AML-193 (cell line): Measurements from ENCODE around the gene SETD5.

Experiments
- DNase-seq, 2 experiments: peaks; one replicate each; lab custom pipeline; 2025; lab: John Stamatoyannopoulos, UW

Gene SETD5

DNA sequence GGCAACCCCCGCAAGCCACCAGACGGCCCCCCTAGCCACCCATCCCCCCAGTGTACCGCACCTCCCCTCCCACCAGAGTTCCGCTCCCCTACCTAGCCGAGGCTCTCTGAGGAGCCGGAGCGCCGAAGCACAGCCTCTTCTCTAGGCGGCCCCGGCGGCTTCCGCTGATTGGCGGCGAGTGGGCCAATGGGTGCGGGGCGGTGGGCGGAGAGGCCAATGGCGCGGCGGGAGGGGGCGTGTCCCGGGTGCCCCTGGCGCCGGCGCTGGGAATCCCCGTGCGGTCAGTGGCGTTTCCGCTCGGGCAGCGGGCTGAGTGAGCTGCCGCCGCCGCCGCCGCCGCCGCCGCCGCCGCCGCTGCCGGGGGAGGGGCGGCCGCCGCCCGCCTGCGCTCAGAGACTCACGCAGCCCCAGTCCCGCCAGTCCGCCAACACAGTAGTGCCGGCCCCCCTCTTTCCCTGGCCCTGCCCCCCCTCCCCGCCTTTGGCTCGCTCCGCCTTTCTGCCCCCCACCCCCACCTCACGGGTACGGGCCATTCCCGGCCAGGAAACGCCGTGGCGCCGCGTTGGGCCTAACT is at the start of gene SETD5:
Gene SETD5, plus strand, starts transcription at position 284 of the 574 bp plus-strand sequence. CDS start 31,324 bp downstream, outside the sequence.
- peak; percentile 95 to 96 for DNase-seq

GRCh38 chr3:9347887-9348286 is 49.5 kb upstream of the SETD5 start:
- no peak for DNase-seq

GRCh38 chr3:9349321-9350117 is 47.9 kb upstream of the SETD5 start:
- DNase-seq: no peak

GRCh38 chr3:9351709-9352126 is 45.7 kb upstream of the SETD5 start:
- DNase-seq: no peak

DNA sequence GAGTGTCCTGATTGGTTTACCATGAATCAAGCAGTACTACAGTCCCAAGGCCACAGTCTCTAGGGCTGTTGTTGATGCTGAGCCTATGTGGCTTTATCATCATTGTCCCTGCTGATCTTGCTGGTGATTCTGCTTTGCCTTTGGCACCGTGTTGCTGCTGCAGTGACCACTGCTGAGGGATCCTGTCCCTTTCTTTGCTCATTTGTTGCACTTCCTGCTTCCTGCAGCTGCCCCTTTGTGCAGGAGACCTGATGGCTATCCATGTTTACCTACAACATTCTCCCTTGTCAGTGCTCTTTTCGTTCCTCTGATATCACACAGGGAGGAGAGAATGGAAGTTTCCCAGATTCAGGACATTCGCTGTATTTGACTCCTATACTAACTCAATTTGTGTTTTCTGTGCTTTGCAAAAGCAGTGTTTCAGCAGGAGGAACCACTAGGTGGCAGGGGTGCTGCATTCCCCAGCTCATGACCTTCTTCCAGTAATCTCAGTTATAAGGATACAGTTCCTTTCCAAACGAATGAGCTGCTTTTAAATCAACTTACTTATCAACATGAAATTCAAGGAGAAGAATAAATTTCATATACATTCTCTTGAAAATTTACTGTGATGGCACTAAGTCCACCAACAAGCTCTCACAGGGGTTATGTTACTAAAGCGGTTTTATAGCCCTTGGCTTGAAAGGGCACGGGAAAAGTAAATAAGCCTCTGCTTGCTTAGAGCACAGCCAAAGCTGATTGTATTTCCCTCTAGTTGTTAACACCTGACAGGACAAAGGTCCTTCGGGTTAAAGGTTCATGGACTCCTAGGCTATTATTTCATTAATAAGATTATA is 44.3 kb upstream of the SETD5 start:
- DNase-seq: peak; percentile 84 to 90

- no peak for DNase-seq
Observed at GRCh38 chr3:9361691-9362388, 35.6 kb upstream of the SETD5 start.

- peak; percentile 96 to 98 for DNase-seq
Observed at GRCh38 chr3:9362731-9363530, 34.5 kb upstream of the SETD5 start, which contains the start of gene THUMPD3. Gene THUMPD3, plus strand, starts transcription at chr3:9363054. Its CDS starts 2,015 bp downstream, at chr3:9365069.

DNA sequence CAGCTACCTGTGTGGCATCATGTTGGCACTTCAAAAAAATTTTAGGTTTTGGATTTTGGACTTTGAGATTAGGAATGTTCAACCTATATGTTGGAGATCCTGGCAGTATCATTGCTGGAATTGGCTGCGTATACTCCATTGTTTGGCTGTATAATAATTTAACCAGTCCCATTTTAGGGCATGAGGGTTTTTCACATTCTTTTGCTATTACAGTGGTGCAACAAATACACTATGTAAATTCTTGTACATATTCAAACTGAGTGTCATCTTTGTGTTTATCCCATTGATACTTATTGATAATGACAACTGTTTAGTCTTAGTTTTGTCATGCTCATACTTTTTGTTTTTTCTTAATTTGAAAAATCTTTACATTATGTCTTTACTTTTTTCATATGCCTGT is 27.9 kb upstream of the SETD5 start:
- DNase-seq: no peak

GRCh38 chr3:9373465-9373864 is 23.9 kb upstream of the SETD5 start:
- DNase-seq: peak; percentile 28 to 35

DNA sequence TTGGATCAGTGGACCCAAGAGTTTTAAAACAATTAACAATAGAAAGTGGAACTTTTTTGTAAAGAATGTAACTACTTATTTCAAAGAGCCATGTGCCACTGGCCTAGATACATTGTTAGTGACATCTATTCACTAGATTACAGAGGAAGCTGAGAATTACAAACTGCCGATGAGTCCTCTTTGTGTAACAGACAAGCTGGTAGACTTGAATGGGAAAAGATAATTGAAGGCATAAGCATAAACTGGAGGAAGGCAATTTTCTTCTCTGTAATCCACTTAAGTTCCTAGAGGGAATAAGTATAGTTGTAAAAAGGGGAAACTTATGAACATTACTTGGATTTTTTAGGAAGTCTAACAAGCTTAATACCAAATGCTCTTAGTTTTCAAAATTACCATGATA is 19.4 kb upstream of the SETD5 start:
- no peak for DNase-seq

- DNase-seq: no peak
Observed at GRCh38 chr3:9379327-9379726, 18.1 kb upstream of the SETD5 start.

- no peak for DNase-seq
Observed at GRCh38 chr3:9380014-9380413, 17.4 kb upstream of the SETD5 start.

- no peak for DNase-seq
Observed at GRCh38 chr3:9384141-9384828, 13.1 kb upstream of the SETD5 start.

DNA sequence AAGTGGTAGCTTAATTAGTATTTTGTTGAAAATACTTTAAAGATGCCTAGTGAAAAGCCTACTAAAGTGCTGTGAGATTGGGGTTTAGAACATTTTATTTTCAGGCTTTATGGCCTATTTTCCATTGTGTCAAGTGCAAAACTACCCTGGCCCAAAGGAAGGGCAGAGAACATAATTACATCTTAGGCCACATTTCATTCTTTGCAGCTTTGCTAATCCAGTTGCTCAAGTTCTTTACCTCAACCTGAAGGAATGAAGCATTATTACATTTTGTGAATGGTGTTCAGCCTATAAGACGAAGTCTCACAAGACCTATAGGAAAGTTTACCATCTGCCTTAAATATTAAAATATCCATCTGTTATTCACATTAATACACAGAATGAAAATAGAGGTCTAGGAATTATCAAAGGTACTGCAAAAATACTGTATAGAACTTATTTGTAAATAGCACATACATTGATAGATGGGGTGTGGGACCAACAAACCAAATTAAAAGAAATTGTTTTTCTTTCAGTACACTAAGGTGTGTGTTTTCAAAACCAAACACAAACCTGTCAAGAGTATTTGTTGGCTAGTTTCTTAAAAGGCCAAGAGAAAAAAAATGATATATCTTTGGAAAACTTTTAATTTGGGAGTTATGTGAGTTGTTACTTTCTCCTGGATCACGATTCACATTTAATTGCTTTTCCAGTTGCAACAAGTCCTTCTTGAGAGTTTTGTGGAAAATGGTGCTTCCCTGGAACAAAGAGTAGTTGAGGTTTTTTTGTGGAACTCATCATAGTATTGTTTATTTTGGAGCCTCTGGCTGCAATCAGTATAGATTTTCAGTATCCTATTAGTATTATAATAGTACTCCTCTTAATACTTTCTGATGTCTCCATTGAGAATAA is 12.0 kb upstream of the SETD5 start:
- no peak for DNase-seq

DNA sequence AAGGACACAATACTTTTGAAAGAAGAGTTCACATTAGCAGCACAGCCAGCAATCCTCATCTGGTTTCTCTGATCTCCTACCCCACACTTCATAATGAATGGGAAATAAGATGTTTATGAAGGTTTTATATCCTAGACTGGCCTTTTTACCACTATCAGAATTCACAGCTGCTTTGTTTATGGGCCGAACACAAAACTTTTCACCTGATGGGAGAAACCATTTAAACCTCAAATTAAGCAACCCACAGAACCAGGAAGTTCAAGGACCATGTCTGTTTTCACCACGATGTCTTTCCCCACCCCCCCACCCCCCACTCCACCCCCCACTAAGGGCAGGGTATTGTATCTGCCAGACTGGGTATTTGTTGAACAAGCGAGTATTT is 11.3 kb upstream of the SETD5 start:
- no peak for DNase-seq

DNA sequence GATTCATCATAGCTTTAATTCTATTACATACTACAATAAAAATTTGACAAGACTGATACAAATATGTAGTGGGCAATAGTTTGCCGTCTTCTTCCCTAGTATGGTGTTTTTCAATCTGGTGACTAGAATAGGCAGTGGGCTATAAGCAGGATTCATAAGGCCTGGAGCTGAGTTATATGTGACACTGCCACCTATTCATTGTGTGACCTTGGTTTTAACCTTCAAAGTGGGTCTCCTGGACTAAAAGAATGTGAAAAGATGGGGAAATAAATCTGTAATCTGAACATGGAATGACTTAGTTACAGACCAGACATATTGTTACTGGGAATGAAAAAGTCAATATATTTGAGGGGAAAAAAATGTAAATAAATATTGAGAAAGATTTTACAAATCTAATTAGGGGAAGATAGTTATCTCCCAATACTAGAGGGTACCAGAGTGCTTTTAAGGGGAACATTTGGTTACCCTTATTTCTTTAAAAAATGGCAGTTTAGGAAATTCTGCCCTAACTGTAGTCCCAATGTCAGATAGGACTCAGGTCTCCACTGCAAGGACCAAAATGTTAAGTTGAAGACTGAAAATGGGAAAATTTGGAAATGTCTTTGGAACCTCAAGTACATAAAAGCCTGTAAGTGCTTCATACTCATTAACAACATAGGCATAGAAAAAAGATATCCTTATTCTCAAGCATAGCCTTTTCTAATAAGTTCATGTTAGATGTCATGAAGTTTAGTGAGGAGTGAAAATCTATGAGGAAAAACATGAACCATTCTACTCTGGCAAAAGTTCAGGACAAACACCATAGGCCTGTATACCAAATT is 10.7 kb upstream of the SETD5 start:
- no peak for DNase-seq

- no peak for DNase-seq
Observed at GRCh38 chr3:9387322-9387655, 10.1 kb upstream of the SETD5 start.

DNA sequence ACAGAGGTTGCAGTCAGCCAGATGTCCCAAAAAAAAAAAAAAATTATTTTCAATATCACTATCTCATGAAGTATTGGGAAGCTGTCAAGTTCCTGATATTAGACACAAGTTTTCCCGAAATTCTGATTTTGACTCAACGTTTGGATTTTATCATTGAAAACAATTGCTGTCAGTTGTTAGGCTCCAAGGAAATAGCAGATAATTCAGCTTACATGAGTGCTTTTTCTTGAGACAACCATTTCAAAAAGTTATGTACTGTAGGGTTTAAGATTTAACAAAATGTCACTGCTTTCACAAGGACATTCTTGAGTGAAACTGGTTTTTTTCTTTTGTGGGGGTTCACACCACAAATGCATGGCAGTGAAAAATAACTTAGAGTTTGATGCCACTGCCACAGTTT is 9.3 kb upstream of the SETD5 start:
- no peak for DNase-seq
